NCI-H128 (cell line): Measurements from ENCODE around the gene GMDS.

Experiments
- DNase-seq: peaks from one replicate; lab custom pipeline; 2025; ENCODE audit not compliant: unreplicated experiment; lab: John Stamatoyannopoulos, UW

Gene GMDS

DNA sequence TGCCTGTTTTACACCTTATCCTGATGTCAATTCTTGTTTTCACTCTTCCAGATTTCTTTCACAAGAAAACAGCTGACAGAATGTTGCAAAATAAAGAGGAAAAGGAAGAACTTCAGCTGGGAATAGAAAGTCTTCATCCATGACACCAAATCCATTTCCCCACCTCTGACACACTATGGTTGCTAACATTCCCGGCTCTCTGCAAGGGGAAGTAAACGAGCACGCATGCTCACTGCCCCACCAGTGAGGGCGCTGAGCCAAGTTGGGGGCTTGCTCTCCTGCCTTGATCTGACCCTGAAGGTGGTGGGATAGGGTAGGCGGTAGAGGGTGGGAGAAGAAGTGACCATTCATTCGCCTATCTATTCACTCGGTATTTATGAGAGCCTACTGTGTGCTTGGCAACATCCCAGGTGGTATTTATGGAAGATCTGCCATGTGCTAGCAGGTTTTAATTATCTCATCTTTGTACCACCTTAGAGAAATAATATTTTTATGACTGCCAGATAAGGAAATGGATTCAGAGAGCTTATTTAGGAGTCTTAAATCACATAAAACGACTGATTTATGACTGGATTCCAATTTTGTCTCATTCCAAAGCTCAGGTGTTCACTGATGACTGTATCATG lies 429.5 kb downstream of the GMDS start:
- no peak for DNase-seq

DNA sequence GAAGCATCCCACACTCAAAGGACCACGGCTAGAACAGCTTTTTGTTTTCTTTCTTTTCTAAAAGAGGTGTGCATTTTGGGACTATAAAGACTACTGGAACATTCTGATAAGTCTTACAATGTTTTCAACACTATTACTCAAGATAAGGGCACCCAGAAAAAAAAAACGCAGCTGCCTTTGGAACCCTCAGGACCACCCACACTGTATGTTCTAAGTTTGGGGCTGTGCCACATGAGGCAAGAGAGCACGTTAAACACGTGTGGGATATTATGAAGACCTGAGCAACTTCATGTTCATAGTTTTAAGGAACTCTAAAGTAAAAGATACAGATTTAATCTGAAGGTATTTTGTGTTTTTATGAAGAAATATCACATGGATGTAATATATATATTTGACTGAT lies 431.1 kb downstream of the GMDS start:
- DNase-seq = no peak

DNA sequence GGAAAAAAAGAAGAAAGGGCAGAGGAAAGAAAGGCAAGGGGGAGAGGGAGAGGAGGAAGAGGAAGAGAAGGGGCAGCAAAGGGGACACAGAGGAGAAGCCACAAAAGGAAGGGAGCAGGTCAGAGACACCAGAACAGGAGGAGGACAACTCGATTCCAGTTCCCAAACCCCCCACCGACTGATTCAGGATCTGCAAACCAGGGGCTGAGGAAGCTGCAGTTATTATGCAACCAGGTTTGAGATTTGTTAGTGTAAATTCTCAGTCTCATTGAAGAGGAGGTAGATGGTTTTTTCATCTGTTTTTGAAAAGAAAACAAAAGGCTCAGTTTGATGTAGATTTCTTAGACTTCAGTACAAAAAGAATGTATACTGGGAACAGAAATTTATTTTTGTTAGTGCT lies 432.9 kb downstream of the GMDS start:
- no peak for DNase-seq

DNA sequence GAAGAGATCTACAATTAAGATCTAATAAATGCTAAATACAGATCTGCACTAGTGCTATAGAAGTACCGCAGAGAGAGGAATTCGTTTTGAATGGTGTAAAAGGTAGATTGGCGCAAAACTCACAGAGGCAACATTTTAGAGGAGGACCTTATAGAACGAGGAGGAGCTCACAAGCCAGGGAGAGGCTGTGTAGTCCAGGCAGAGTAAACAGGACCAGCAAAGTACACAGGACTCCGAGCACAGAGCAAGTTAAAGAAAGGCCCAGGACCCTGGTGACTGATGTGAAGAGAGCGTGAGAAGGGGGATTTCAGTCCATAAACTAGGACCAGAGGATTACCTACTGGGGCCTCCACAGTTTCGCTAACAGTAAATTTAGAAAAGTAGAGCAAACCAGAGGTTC lies 433.4 kb downstream of the GMDS start:
- no peak for DNase-seq

DNA sequence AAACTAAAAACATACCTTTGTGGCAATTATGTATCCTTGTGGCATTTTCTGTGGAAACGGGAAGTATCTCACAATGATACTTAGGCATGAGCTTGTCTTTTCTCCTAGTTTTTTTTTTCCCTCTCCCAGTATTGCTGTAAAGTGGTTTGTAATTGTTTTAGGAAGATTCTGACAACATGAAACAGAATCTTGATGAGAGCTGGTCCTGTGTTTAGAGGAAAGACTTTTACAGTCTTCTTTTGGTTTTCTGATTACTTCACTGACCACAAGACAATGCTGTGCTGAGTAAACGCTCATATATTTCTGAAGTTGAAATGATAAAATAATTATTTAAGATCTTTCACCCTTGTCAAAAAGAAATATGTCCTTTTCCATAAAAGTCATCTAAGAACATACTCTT lies 434.5 kb downstream of the GMDS start:
- DNase-seq = no peak

DNA sequence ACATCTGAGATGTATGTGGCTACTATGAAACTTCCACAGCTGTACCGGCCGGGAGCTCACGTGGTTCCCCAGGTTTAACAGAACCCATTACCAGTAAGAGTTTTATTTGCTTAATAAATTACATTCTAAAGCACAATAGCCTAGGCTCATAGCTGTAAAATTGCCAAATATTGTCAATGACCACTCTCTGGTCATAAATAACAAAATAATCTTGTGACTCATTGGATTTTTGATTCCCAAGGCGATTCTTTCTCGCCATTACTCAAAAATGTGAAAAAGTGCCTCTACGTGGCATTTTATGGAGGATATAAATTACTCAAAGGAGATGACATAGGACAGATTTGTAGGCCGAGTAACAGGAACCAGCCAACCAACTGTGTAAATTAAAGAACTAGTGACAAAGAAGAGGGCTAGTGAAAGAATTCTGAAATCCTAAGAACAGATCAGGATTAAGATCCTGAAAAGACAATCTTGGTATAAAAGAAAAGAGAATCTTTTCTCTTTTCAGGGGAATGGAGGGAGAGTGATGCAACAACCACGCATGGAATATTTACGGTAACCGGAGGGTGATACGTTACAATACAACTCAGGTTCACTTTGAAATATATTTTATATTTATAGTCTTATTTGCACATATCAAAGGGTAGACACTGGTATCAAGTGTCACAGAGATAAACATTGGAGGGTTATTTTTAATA lies 436.0 kb downstream of the GMDS start:
- DNase-seq = no peak

DNA sequence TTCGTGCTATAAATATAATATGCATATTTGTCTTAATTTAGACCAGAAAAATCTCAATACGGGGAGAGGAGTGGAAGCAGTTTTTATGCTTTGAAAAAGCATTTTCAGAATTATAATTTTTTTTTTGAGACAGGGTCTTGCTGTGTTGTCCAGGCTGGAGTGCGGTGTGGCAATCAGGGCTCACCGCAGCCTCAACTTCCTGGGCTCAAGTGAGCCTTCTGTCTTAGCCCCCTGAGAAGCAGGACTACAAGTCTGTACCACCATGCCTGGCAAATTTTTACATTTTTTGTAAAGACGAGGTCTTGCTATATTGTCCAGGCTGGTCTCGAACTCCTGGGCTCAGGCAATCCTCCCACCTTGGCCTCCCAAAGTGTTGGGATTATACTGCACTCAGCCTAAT lies 438.5 kb downstream of the GMDS start:
- no peak for DNase-seq

DNA sequence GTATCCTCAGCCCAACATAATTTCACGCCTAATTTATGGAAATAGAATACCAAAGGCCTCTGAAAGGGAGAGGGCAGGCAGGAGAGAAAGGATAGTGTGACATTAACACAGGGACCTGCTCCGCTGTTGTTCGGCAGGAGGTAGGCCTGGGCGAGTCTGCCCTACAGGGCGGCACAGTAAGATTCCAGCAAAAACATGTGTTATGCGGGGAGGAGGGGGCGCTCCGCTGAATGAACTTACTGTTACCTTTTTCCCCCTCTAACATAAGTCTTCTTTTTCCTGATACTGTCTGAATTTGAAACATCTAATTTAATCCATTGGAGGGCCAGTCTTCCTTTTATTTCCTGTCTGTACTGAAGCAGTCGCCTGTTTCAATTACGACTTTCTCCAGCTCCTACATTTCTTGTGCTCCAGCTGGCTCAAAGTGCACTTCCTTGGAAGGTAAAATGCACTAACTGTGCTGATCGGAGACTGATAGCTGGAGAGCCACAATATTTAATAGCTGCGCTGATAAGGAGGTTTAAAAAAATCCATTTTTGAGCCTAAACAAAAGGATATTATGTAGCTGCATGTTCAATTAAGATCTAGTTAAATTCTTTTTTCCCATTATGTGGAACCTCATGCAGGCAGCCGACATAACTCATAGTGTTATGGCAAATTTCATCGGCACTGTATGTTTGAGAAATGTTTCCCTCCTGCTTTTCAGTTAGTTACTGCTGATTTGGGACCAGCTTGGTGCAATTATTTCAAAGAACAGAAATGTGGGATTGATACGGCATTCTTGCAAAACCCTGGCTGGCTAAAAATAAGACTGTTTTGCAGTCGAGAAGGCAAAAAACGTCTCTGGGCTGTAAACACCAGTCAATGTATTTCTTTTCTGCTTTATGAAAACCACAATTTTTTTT lies 442.7 kb downstream of the GMDS start:
- DNase-seq = no peak

DNA sequence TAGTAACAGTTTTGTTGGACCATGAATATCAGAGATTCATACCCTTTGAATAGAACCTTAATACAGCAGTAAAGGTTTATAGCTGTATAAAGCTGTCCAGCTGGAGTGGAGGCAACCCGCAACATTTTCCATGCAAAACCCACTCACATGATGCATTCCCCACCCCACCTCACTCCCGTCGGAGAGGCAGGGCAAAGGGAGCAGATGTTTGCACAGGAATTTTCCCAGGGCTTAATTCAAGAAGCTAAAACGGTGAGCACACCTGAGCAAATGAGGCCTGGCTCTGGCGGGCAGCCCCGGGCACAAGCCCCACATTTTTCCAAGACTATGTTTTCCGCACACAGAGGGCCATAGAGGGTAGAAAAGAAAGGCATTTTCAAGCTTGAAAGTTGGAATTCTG lies 444.0 kb downstream of the GMDS start:
- DNase-seq = no peak

DNA sequence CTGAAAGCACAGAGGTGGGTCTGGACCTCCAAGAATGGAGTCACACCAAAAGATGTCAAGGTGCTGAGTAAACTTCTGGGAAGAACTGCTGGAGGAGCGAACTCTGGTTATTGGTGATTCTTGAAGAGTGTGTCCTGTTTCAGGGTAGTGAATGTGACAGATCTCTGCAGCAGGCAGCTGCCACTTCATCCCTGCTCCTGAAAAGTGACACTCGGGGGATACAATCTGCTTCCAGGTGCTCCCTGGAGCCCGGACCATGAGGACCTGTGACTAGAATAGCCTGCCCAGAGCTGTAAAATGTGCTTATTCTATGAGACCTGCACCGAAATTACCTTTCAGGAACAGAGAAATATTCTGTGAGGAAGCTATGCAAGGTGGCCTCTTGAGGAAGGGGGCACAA lies 444.6 kb downstream of the GMDS start:
- DNase-seq = no peak

DNA sequence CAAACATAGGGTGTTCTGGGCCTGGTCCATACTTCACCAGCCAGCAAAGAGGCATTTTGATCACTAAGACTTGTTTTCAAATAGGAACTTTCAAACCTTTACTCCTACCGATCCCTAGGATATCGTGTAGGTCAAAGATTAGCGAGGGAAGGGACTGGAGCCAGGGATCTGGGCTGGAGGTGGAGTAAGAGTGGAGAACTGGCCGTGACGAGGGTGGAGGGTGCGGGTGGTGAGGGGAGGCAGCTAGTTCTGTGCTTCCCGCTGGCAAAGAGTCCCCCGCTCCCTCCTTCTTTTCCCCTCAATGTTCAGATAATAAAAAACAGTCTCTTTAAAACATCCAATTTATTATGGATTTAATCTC lies 446.5 kb downstream of the GMDS start:
- no peak for DNase-seq

DNA sequence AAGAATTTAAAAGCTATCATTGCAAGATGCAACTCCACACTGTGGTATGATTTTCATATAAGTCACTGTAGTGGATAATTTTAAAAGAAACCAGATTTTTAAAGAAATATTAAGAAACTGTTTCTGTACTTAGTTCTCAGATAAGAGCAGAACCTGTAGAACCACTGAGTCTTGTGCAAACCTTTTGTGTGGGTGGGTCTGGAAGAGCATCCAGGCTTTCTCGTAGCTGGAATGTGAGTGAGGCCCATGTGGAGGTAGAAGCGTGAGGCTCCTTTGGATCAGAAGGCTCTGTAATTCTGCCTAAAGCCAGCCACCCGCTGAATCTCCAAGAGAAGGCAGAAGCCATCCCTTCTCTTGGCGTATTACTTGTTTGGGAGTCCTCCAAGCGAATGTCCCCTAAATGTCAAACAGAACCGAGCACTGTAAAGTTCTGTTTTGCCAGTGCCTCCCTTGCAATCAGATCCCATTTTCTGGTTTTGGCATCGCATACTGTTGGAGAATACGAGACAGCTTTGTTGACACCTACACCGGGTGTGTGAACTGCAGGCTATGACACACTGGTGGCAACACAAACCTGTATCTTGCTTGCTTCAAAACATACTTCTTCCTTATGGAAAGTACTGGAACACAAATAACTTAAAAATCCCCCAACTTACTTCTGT lies 447.0 kb downstream of the GMDS start:
- DNase-seq = no peak

DNA sequence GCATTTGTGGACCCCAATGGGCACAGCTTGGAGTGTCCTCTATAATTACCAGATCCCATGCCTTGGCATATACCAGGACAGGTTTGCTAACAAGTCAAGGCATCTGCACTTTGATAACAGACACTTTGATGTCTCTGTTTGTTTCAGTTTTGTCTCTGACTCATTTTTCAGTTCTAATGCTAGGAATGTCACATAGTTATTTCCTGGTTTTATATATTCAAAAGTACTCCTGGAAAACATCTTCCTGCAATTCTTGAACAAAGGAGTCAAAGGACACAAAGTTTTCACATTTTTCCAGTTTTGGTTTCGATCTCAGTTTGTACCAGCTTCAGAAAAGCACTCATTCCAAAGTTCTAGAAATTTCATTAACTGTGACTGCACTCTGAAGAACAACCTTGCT lies 447.6 kb downstream of the GMDS start:
- no peak for DNase-seq

DNA sequence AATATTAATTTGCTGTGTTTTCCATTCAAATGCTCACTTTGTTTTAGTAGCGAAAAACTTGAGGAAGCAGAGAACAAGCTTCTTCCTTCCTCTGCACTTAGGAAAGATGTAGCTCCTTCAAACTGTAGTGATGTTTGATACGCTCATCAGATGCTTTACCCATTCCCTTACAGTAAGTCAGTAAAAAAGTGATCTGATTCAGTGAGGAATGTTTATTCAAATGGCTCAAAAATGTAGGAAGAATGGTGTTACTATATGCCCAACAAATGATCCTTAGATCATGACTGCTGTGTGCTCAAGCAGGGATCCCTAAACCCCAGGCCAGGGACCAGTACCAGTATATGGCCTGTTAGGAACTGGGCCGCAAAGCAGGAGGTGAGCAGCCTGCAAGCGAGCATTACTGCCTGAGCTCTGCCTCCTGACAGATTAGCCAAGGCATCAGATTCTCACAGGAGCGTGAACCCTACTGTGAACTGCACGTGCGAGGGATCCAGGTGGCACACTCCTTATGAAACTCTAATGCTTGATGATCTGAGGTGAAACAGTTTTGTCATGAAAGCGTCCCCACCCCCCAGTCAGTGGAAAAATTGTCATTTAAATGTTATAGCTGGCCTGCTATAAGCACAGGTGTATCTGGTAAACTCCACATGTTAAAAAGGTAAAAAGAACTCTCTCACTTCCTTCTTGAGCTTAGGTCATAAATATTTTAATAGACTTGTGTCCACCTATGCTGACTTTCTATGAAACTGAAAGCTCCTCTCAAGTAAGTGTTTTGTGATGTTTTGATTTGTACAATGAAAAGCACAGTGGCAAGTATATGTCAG lies 448.5 kb downstream of the GMDS start:
- no peak for DNase-seq

DNA sequence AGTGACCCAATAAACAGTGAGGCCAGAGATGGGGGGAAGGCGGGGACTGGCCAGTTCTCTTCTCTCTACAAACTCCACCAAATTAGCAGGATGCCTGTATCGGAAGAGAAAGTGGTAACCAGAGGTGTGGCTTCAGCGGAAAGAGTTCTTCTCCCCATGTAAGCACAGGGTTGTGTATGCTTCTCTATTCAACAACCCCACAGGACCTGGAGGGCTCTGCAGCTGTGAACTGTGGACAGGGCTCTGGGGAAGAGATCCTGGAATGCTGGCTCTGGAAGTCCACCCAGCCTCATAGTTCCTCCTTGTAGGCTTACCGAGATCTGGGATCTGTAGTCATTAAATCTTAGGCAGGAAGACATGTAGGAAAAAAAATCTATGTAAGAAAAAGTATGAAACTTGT lies 449.5 kb downstream of the GMDS start:
- no peak for DNase-seq

DNA sequence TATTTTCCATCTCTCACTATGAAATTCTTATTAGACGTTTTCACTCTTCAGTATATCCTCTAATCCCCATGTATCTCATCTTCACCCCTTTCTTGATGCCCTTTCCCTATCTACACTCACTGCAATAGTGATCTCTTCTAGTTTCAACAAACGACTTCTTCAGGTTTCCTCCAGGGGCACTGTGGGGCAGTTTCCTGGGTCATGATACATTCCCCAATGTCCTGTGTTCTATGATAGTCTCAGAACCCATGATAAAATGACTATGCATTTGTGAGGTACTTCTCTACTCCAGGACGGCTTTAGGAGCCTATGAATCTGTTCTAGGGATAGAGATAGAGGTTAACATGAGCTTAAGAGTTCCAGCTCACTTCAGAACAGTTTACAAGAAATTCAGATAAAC lies 452.4 kb downstream of the GMDS start:
- DNase-seq = no peak

DNA sequence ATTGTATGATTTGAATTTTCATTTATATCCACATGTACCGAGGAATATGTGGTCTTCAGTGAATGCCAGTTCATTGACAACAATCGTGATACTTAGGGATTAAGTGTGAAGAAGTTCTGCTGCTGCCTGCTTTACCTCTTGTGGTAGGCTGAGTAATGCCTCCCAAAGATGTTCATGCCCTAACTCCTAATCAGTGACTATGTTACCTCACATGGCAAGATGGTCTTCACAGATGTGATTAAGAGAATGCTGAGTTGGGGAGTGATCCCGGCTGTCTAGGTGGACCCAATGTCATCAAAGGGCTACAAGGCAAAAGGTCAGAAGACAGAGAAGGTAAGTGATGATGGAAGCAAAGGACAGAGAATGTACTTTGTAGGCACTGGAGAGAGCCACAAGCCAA lies 454.7 kb downstream of the GMDS start:
- no peak for DNase-seq

DNA sequence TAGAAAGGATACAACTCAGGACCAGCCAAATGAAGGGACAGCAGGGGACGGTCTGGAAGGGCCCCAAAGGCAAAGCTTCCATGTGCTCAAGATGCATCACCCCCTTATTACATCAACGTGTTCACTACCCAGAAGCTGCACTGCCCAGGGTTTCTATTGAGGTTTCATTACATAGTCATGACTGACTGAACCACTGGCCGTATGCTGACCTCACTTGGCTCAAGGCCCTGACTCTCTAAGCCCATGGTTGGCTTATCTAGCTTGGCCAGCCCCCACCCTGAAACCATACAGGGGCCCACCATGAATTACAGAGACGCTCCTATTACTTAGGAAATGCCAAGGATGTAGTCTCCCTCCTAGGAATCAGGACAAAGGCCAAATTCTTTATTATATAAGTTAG lies 456.3 kb downstream of the GMDS start:
- no peak for DNase-seq

DNA sequence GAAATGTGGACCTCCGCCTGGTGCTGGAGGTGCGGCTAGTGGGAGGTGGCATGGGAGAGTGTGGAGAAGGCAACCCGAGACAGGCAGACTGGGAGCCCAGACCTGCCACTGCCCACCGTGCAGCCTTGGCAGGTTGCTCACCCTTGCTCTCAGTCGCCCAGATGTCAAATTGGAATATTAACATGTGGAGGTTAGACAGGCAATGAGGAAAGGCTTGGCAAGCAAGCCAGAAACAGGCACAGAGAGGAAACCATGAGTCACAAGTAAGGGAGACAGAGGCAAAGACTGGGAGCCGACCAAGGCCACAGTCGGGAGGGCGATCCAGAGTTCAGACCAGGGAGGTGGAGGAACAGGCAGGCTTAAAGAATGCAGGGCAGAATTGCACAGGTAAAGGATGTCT lies 457.5 kb downstream of the GMDS start:
- DNase-seq = no peak

DNA sequence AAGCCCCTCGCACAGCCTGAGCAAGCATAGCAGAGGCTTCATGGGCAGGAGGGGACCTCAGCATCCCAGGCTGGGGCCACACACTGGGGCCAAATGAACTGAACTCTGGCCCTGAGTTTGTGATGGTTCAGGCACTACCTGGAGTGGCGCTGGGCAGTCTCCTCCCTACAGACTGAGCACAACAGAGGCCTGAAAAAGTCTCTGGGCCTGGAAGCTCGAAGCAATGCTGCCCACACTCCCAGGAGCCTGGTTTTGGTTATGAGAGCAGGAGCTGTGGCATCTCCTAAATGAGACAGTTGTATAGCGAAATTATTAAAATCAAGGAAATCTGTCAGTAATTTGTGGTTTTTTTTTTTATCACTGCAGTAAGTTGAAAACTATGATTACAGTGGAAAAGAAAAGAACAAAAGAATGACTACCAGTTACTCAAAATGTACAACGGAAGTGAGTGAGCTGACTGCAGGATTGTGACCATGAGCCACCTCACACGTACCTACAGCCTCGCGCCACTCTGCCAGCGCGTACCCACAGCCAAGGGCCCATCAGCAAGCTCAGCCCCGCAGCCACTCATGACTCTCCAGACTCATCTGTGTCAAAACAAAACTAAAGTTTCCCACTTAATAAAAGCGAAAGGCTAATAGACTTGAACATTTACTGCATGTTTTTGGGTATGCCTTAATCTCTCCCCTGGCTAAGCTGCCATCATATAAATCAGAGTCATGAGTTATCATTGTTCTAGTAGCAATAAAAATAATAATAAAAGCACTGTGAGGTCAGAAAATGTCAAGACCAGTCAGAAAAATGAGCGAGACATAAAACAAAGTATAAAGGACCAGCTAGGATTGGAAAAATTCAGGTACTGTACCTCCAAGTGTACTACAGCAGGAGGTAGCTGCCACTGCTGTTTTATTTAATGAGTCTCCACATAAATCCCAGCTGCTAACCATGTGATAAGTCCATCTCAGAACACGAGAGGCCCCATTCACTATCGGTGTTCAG lies 458.7 kb downstream of the GMDS start:
- DNase-seq = no peak
